GM18861 (cell line): Measurements from ENCODE around the gene FFAR2.

Experiments
- ATAC-seq: cut with Tn5 transposase; IDR thresholded peaks from one replicate; pipeline ENCODE4 v1.9.1; 2021; ENCODE audit not compliant: unreplicated experiment

The FFAR2 gene

GRCh38 chr19:35484252-35485036 lies 36.4 kb downstream of the FFAR2 start:
- peak; percentile 86 for ATAC-seq

GRCh38 chr19:35486268-35486708 lies 38.2 kb downstream of the FFAR2 start:
- ATAC-seq = no peak

GRCh38 chr19:35487656-35488182 lies 39.7 kb downstream of the FFAR2 start:
- ATAC-seq = no peak

GRCh38 chr19:35488677-35489076 lies 40.6 kb downstream of the FFAR2 start:
- ATAC-seq = no peak

GRCh38 chr19:35490364-35490763 lies 42.3 kb downstream of the FFAR2 start, which contains the start of gene KRTDAP:
Gene KRTDAP (minus strand): TSS chr19:35490464. CDS start chr19:35490442, 22 bp downstream.
- ATAC-seq = no peak

DNA sequence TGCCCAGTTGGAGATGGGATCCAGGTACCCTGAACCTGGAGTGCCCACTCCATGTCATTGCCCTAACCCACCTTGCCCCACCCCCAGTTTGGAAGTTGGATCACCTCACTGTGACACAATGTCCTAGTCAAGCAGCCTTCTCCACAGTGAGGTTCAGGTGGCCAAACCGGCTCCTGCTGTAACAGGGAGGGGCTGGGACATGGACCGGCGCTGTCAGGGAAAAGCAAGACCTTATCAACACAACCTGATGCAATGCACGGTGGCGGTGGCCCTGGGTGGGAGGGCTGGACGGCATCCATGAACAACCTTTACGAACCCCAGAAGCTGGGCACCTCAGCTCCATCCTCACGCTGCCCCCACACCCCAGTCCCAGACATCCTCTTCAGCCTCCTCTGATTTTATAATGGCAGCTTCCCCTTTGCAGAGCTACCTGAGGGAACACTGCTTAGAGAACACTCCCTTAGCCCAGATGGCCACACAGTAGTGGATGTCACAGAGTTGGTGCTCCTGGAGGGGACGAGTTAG lies 43.8 kb downstream of the FFAR2 start:
- no peak for ATAC-seq

GRCh38 chr19:35493971-35494370 lies 45.9 kb downstream of the FFAR2 start:
- ATAC-seq = no peak

DNA sequence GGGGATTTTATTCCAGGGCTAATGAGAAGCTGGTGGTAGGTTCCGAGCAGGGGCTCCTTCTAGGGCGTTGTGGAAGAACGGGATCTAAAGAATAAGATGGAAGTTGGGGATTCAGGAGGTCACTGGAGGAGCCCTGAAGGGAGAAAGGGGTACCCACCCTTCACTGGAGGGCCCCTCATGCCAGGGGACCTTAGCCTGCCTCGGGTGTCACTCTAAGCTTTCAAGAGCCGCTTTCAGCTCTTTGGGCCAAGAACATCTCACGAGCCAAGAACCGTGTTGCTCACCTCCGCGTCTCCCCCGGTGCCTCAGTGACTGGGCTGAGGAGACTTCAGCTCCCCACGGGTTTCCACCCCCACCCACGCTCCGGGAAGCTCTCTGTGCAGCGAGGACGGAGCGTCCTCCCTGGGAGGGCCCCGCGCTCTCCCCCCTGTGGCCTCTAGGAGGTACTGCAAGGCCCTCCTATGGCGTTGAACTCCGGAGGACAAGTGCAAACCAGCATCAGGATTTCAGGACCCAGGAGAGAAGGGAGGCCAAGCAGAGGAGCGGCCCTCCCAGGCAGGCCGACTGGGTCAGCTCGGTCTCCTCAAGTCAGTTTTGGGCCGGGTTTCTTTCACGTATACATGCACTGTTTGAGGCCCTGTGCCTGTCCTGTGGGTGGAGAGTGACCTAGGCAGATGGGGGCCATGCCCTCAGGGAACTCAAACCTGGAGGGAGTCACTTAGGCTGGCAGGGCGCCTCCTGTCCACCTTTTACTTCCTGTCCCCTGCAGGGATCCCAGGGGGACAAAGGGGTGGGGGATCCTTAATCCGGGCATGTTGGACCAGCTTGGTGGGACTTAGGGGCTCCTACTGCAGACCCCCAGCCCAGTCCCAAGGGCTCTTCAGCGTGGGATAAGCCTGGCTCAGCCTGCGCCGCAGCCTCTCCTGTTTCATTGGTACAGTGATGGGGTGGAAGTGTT lies 47.3 kb downstream of the FFAR2 start:
- no peak for ATAC-seq

- no peak for ATAC-seq
These were observed 49.3 kb downstream of the FFAR2 start for GRCh38 chr19:35497406-35497805.

DNA sequence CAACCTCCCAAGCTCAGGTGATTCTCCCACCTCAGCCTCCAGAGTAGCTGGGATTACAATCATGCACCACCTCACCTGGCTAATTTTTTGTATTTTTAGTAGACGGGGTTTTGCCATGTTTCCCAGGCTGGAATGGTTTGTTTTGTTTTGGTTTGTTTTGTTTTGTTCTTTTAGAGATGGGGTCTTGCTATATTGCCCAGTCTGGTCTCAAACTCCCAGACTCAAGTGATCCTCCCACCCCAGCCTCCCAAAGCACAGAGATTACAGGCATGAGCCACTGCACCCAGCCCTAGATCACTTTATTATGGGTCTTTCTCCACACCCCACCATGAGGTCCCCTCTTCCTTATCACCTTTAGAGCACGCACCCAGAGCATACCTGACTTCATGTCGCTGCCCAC lies 50.2 kb downstream of the FFAR2 start:
- ATAC-seq = no peak

- no peak for ATAC-seq
These were observed 51.0 kb downstream of the FFAR2 start for GRCh38 chr19:35498984-35499527.

GRCh38 chr19:35500611-35501010 lies 52.6 kb downstream of the FFAR2 start:
- ATAC-seq = no peak
